Measurements from ENCODE around the gene CD200R1L.

GRCh38 chr3:112770951-112771350, 75.7 kb downstream of the CD200R1L start:
- TF ChIP-seq EZH2 (IDR thresholded peaks at IDR 0.05; ENCODE audit: insufficient read depth, poor library complexity, severe bottlenecking) (no peak), EZH2phosphoT487 (IDR thresholded peaks at IDR 0.05; ENCODE audit: insufficient read depth, low read depth) (no peak)

All from GM23248 (cell line).